ENCODE measurements around the gene STK39. TPM values are rescaled to one million over a fixed set of nuclear protein-coding genes. Genes with fewer than 3 reads are reported as not detected.
A peak's percentile ranks its signal among the peaks of the same experiment; 100 is the strongest.

The STK39 gene
- total and polyA plus RNA-seq, 2 of the 4 experiments (the other 2 are of a cell fraction), result 11.8 to 16.4 TPM

- Histone ChIP-seq H3K27me3 (ENCODE audit: control insufficient read depth, insufficient read depth, low read length) (no peaks in the 10 kb centered on the region), H3K36me3 (ENCODE audit: control insufficient read depth, insufficient read depth, low read length) (peaks cover 6% of the 10 kb centered on the region), H2AK9ac (replicated peaks; ENCODE audit: low read depth, low read length, poor library complexity) (no peak overlapping the region), H2AFZ (replicated peaks; ENCODE audit: low read length, poor library complexity) (no peak overlapping the region), H3K4ac (ENCODE audit: low read depth, low read length) (no peak overlapping the region), H4K5ac (ENCODE audit: low read depth, low read length) (no peak overlapping the region), H2BK20ac (ENCODE audit: low read depth, low read length) (no peak overlapping the region), H2AK5ac (ENCODE audit: low read depth, low read length) (no peak overlapping the region), H2BK15ac (ENCODE audit: low read depth, low read length) (no peak overlapping the region), H3K4me3 (ENCODE audit: insufficient read depth, low read depth, low read length) (no peak overlapping the region), H3K9me1 (ENCODE audit: insufficient read depth, low read length) (peaks cover 10% of the 10 kb centered on the region), H3K27ac (ENCODE audit: insufficient read depth, low read length) (no peak overlapping the region), H3K4me1 (ENCODE audit: control insufficient read depth, insufficient read depth, low read length) (no peaks in the 10 kb centered on the region), H3K14ac (replicated peaks; ENCODE audit: low read depth, low read length) (no peak overlapping the region), H3K18ac (ENCODE audit: low read depth, low read length) (no peak overlapping the region), H4K20me1 (ENCODE audit: insufficient read depth, low read length) (no peaks in the 10 kb centered on the region), H4K91ac (ENCODE audit: insufficient read depth, low read depth, low read length) (no peak overlapping the region), H2BK120ac (ENCODE audit: low read depth, low read length) (no peak overlapping the region), H2BK5ac (ENCODE audit: low read depth, low read length, poor library complexity, severe bottlenecking) (no peak overlapping the region), H3K56ac (ENCODE audit: extremely low read depth, insufficient read depth, low read length) (no peak overlapping the region), H4K8ac (ENCODE audit: low read depth in 2 of 2, low read length in 2 of 2) (no peak overlapping the region; a peak in 1 of 4 replicates), H3K4me2 (ENCODE audit: low read depth, low read length) (no peak overlapping the region), H3K9me3 (ENCODE audit: control insufficient read depth, insufficient read depth, low read length) (no peaks in the 10 kb centered on the region), H3K23ac (ENCODE audit: low read depth, low read length) (no peak overlapping the region), H3K79me1 (ENCODE audit: low read depth in 1 of 2, low read length in 2 of 2) (peaks cover 6 to 23% of the 10 kb centered on the region in 2 experiments), H3K9ac (ENCODE audit: low read depth, low read length) (no peak overlapping the region)
- ChIA-PET POLR2A (ENCODE audit: unreplicated experiment) (no interaction called here), CTCF (no interaction called here)
- ATAC-seq (ENCODE audit: low read depth), result no peak
- TF ChIP-seq RCOR1 (IDR thresholded peaks at IDR 0.05; ENCODE audit: insufficient replicate concordance, low read length) (no peak), CTCF (conservative IDR thresholded peaks at IDR 0.05; ENCODE audit: low read depth, low read length) (no peak), SMC3 (IDR thresholded peaks at IDR 0.05; ENCODE audit: low read depth, low read length) (no peak), MAZ (IDR thresholded peaks at IDR 0.05; ENCODE audit: borderline replicate concordance, low read depth, low read length) (no peak), CEBPB (IDR thresholded peaks at IDR 0.05; ENCODE audit: low read depth, low read length) (no peak), NFE2L2 (IDR thresholded peaks at IDR 0.05; ENCODE audit: low read depth, low read length) (no peak), MAFK (IDR thresholded peaks at IDR 0.05; ENCODE audit: low read depth, low read length) (no peak), RFX5 (IDR thresholded peaks at IDR 0.05; ENCODE audit: low read depth, low read length) (no peak), RAD21 (IDR thresholded peaks at IDR 0.05; ENCODE audit: low read length) (no peak), CHD1 (IDR thresholded peaks at IDR 0.05; ENCODE audit: low read depth, low read length) (no peak), FOS (IDR thresholded peaks at IDR 0.05; ENCODE audit: low read depth, low read length) (no peak), MXI1 (IDR thresholded peaks at IDR 0.05; ENCODE audit: borderline replicate concordance, low read depth, low read length) (no peak), BHLHE40 (IDR thresholded peaks at IDR 0.05; ENCODE audit: low read depth, low read length) (no peak)
- TF ChIP-seq, protein P1, sequence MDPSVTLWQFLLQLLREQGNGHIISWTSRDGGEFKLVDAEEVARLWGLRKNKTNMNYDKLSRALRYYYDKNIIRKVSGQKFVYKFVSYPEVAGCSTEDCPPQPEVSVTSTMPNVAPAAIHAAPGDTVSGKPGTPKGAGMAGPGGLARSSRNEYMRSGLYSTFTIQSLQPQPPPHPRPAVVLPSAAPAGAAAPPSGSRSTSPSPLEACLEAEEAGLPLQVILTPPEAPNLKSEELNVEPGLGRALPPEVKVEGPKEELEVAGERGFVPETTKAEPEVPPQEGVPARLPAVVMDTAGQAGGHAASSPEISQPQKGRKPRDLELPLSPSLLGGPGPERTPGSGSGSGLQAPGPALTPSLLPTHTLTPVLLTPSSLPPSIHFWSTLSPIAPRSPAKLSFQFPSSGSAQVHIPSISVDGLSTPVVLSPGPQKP (IDR thresholded peaks at IDR 0.05; ENCODE audit: borderline replicate concordance, low read depth, low read length), result no peak
- WGBS, 2 experiments (ENCODE audit: extremely low coverage in 2 of 2, insufficient read length in 1 of 2), result 90% methylated on average over 2 of the region's 2 CpGs; no CpG with 5 or more reads in 1 of the 2 experiments
- peak; percentile 4 for DNase-seq
- in situ Hi-C loops (cut with MboI; ENCODE audit: low sequenced_read_pairs), result no loop called here
- BruUV-seq (replicated peaks), result no TSS peak
- intact Hi-C loops (cut with micrococcal nuclease), result no loop called here
- dilution Hi-C loops (cut with HindIII; ENCODE audit: low sequenced_read_pairs, unreplicated experiment), result no loop called here
Observed at GRCh38 chr2:168075446-168075845, 171.9 kb downstream of the STK39 start.
